Suprapubic skin (tissue), 4 donors: Measurements from ENCODE around the gene ZNF561. TPM values are rescaled to one million over a fixed set of nuclear protein-coding genes. Genes with fewer than 3 reads are reported as not detected.

ENCODE experiments used
- DNase-seq, 2 donors: peaks; one replicate each; pipeline ENCODE4 v3.0.0-alpha.2; 2019; ENCODE audit warnings: low spot score in 2 of 2
- H3K27ac ChIP-seq: fragments of 200-600 bp; sonication (generic); one replicate; pipeline ENCODE4 v1.5.1; 2019
- H3K27me3 ChIP-seq: fragments of 200-600 bp; sonication (generic); one replicate; pipeline ENCODE4 v1.5.1; 2019
- H3K36me3 ChIP-seq: fragments of 200-600 bp; sonication (generic); one replicate; pipeline ENCODE4 v1.5.1; 2019
- H3K4me1 ChIP-seq: fragments of 200-600 bp; sonication (generic); one replicate; pipeline ENCODE4 v1.5.1; 2019
- H3K4me3 ChIP-seq: fragments of 200-600 bp; sonication (generic); one replicate; pipeline ENCODE4 v1.5.1; 2019; ENCODE audit warnings: mild to moderate bottlenecking
- H3K9me3 ChIP-seq: fragments of 200-600 bp; sonication (generic); one replicate; pipeline ENCODE4 v1.5.1; 2019
- CTCF ChIP-seq, 2 donors: fragments of 200-600 bp in 1 of 2; fragments of 450-650 bp in 1 of 2; sonication (generic) in 1 of 2; IDR thresholded peaks; one replicate each; pipeline ENCODE4 v1.5.1; 2016 to 2019; ENCODE audit warnings: antibody characterized with exemption in 2 of 2, mild to moderate bottlenecking in 1 of 2, moderate library complexity in 1 of 2
- EP300 ChIP-seq: sonication (generic); formaldehyde crosslinking; IDR thresholded peaks from one replicate; pipeline ENCODE4 v1.6.1; 2017; ENCODE audit warnings: antibody characterized with exemption
- POLR2A ChIP-seq, 2 donors: fragments of 450-650 bp; IDR thresholded peaks; one replicate each; pipeline ENCODE4 v1.6.1; 2017; ENCODE audit warnings: antibody characterized with exemption in 2 of 2, mild to moderate bottlenecking in 2 of 2, moderate library complexity in 2 of 2
- POLR2AphosphoS5 ChIP-seq, 3 donors: sonication (generic); formaldehyde crosslinking; IDR thresholded peaks; one replicate each; pipeline ENCODE4 v1.6.1; 2017; ENCODE audit warnings: antibody characterized with exemption in 3 of 3
- WGBS: methylation state at CpG from one replicate; pipeline ENCODE4 v1.1.5; 2018; 5-methylcytosine and 5-hydroxymethylcytosine counted together
- total RNA-seq, 4 donors: library from RNA; depleted of rRNA; stranded (reverse); fragments of >200 nt; gene quantifications; one replicate each; pipeline ENCODE4 v1.1.0, GENCODE V29; 2016

The ZNF561 gene
- total RNA-seq, 4 donors from 2014 or later, result 33.1 to 49.4 (median 42.5) TPM

- Histone ChIP-seq H3K4me3 (no peak overlapping the region), H3K4me1 (peaks cover 11% of the 10 kb centered on the region), H3K36me3 (peaks cover 16% of the 10 kb centered on the region), H3K27me3 (no peaks in the 10 kb centered on the region), H3K9me3 (peaks cover 17% of the 10 kb centered on the region), H3K27ac (no peak overlapping the region)
- no peak for DNase-seq
- no peak for TF ChIP-seq EP300
- no peak for TF ChIP-seq POLR2A (IDR thresholded peaks at IDR 0.05)
- no peak for TF ChIP-seq POLR2AphosphoS5 (IDR thresholded peaks at IDR 0.05)
- TF ChIP-seq CTCF (IDR thresholded peaks at IDR 0.05), result no peak
- WGBS, result 94% methylated on average over 5 of the region's 5 CpGs
Observed at GRCh38 chr19:9580728-9581127, 40.3 kb downstream of the ZNF561 start.

GRCh38 chr19:9570255-9570654 is 50.8 kb downstream of the ZNF561 start:
- H3K27ac ChIP-seq, result no peak overlapping the region

GRCh38 chr19:9566729-9567128 is 54.3 kb downstream of the ZNF561 start:
- no peaks in the 10 kb centered on the region for H3K27me3 ChIP-seq
- TF ChIP-seq POLR2AphosphoS5 (IDR thresholded peaks at IDR 0.05), result no peak
- TF ChIP-seq EP300, result no peak
- no peak for TF ChIP-seq CTCF (IDR thresholded peaks at IDR 0.05)
- TF ChIP-seq POLR2A (IDR thresholded peaks at IDR 0.05), result no peak
- peaks cover 81% of the 10 kb centered on the region for H3K9me3 ChIP-seq
- peaks cover 79% of the 10 kb centered on the region for H3K36me3 ChIP-seq
- H3K4me1 ChIP-seq, result no peaks in the 10 kb centered on the region
- H3K27ac ChIP-seq, result no peak overlapping the region
- DNase-seq, result no peak
- no peak overlapping the region for H3K4me3 ChIP-seq
- 100% methylated on average over 1 of the region's 1 CpG for WGBS

More at GRCh38 chr19:9570255-9570654, 50.8 kb downstream of the ZNF561 start:
- Histone ChIP-seq H3K9me3 (peaks cover 83% of the 10 kb centered on the region), H3K36me3 (peaks cover 51% of the 10 kb centered on the region), H3K27me3 (no peaks in the 10 kb centered on the region), H3K4me1 (no peaks in the 10 kb centered on the region), H3K4me3 (no peak overlapping the region)
- no peak for DNase-seq
- TF ChIP-seq POLR2A (IDR thresholded peaks at IDR 0.05) (no peak), POLR2AphosphoS5 (IDR thresholded peaks at IDR 0.05) (no peak), CTCF (IDR thresholded peaks at IDR 0.05) (no peak), EP300 (no peak)
- WGBS, result 100% methylated on average over 6 of the region's 6 CpGs

- no peak for DNase-seq
- Histone ChIP-seq H3K27ac (no peak overlapping the region), H3K4me3 (no peak overlapping the region), H3K4me1 (no peaks in the 10 kb centered on the region), H3K27me3 (no peaks in the 10 kb centered on the region), H3K9me3 (peaks cover 81% of the 10 kb centered on the region), H3K36me3 (peaks cover 85% of the 10 kb centered on the region)
- WGBS, result 98% methylated on average over 9 of the region's 9 CpGs
- TF ChIP-seq POLR2A (IDR thresholded peaks at IDR 0.05) (no peak), EP300 (no peak), CTCF (IDR thresholded peaks at IDR 0.05) (no peak), POLR2AphosphoS5 (IDR thresholded peaks at IDR 0.05) (no peak)
Observed at GRCh38 chr19:9565900-9566705, 54.9 kb downstream of the ZNF561 start.

Other genes with a start within 250 kb of the ZNF561 start
- gene ZNF266, start 185.7 kb downstream of the ZNF561 start, total RNA-seq, result 100 to 1,000 TPM in 1 of 4 donors, 10 to 100 TPM in 3; 16.5 to 101 (median 19.1) TPM
- gene ZNF560, start 122.6 kb downstream of the ZNF561 start, total RNA-seq, result under 1 TPM in 1 of 4 donors, not detected in 3; 0.38 TPM
- 10 to 100 TPM in 3 of 4 donors, 1 to 10 TPM in 1; 8.6 to 12.6 (median 10.9) TPM for gene ZNF426, start 82.6 kb downstream of the ZNF561 start, total RNA-seq
- gene ZNF121, start 36.7 kb downstream of the ZNF561 start, total RNA-seq, result 10 to 100 TPM; 34.4 to 52.6 (median 35.3) TPM
- 10 to 100 TPM; 13.2 to 23.8 (median 18.4) TPM for gene ZNF562, start 53.9 kb upstream of the ZNF561 start, total RNA-seq
- gene ZNF846, start 147.5 kb upstream of the ZNF561 start, total RNA-seq, result 10 to 100 TPM in 2 of 4 donors, 1 to 10 TPM in 2; 6.8 to 13.5 (median 11.2) TPM
- 10 to 100 TPM; 22.2 to 39.9 (median 29.8) TPM for gene FBXL12, start 197.8 kb upstream of the ZNF561 start, total RNA-seq
- gene UBL5, start 206.7 kb upstream of the ZNF561 start, total RNA-seq, result 100 to 1,000 TPM; 170 to 337 (median 261) TPM
- gene PIN1, start 214.1 kb upstream of the ZNF561 start, total RNA-seq, result 10 to 100 TPM; 60.5 to 75.9 (median 65.8) TPM